Neural crest cell (in vitro differentiated cells): ENCODE measurements around the gene IL9R. TPM values are rescaled to one million over a fixed set of nuclear protein-coding genes. Genes with fewer than 3 reads are reported as not detected.

Experiments
- DNase-seq: peaks from one replicate; pipeline ENCODE4 v3.0.0; 2021; ENCODE audit warnings: low read depth, mixed read lengths, low spot score
- H3K27ac Mint-ChIP-seq: one replicate; pipeline ENCODE4 v1.8.0; 2021; ENCODE audit warnings: mild to moderate bottlenecking, mixed read lengths; ENCODE audit not compliant: unreplicated experiment
- H3K27me3 Mint-ChIP-seq: 2 replicates; pipeline ENCODE4 v1.8.0; 2021; ENCODE audit warnings: low read depth, mild to moderate bottlenecking, mixed read lengths
- H3K36me3 Mint-ChIP-seq: 2 replicates; pipeline ENCODE4 v1.8.0; 2021; ENCODE audit warnings: low read depth, mild to moderate bottlenecking, mixed read lengths
- H3K4me1 Mint-ChIP-seq: 2 replicates; pipeline ENCODE4 v1.8.0; 2021; ENCODE audit warnings: mixed read lengths
- H3K4me3 Mint-ChIP-seq: one replicate; pipeline ENCODE4 v1.8.0; 2021; ENCODE audit warnings: mild to moderate bottlenecking, mixed read lengths
- H3K9me3 Mint-ChIP-seq: 2 replicates; pipeline ENCODE4 v1.8.0; 2021; ENCODE audit warnings: mixed read lengths
- long read RNA-seq: library from polyadenylated mRNA; unstranded; transcript quantifications from one replicate; pipeline ENCODE4 v2.0.0, GENCODE V29; 2020
- total RNA-seq: library from RNA; stranded (reverse); gene quantifications from 2 replicates; pipeline ENCODE4 v1.2.1, GENCODE V29; 2021
- TF ChIP-seq, protein P1 (sequence below): fragments of 200-600 bp; sonication (generic); conservative IDR thresholded peaks from 2 replicates; pipeline ENCODE4 v1.5.0; 2021; ENCODE audit warnings: antibody characterized with exemption, mild to moderate bottlenecking

The IL9R gene, protein sequence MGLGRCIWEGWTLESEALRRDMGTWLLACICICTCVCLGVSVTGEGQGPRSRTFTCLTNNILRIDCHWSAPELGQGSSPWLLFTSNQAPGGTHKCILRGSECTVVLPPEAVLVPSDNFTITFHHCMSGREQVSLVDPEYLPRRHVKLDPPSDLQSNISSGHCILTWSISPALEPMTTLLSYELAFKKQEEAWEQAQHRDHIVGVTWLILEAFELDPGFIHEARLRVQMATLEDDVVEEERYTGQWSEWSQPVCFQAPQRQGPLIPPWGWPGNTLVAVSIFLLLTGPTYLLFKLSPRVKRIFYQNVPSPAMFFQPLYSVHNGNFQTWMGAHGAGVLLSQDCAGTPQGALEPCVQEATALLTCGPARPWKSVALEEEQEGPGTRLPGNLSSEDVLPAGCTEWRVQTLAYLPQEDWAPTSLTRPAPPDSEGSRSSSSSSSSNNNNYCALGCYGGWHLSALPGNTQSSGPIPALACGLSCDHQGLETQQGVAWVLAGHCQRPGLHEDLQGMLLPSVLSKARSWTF
- total RNA-seq: not detected in 2 replicates
- long read RNA-seq: 0 reads

DNA sequence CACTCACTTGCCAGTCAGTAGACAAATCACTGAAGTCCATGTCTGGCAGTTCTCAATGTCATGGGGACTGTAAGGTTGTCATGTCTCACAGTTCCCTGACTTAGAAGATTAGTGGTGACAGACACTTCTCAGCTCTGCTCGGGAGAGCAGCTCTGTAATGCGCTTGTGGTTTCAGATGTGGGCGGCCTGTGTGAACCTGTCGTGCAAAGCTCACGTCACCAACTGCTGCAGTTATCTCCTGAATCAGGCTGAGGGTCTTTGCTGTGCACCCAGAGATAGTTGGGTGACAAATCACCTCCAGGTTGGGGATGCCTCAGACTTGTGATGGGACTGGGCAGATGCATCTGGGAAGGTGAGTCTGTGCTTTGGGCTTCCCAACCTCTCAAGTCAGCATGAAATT is at the start of gene IL9R:
IL9R (plus strand) TSS at position 261 of the 400 bp plus-strand sequence; CDS start at position 325, 64 bp downstream.
- no peak for DNase-seq
- H3K27me3 Mint-ChIP-seq: no peaks in the 10 kb centered on the region
- no peak within 1 kb of the TSS for H3K4me3 Mint-ChIP-seq
- TF ChIP-seq, protein P1, sequence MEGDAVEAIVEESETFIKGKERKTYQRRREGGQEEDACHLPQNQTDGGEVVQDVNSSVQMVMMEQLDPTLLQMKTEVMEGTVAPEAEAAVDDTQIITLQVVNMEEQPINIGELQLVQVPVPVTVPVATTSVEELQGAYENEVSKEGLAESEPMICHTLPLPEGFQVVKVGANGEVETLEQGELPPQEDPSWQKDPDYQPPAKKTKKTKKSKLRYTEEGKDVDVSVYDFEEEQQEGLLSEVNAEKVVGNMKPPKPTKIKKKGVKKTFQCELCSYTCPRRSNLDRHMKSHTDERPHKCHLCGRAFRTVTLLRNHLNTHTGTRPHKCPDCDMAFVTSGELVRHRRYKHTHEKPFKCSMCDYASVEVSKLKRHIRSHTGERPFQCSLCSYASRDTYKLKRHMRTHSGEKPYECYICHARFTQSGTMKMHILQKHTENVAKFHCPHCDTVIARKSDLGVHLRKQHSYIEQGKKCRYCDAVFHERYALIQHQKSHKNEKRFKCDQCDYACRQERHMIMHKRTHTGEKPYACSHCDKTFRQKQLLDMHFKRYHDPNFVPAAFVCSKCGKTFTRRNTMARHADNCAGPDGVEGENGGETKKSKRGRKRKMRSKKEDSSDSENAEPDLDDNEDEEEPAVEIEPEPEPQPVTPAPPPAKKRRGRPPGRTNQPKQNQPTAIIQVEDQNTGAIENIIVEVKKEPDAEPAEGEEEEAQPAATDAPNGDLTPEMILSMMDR: no peak
- peaks cover 3% of the 10 kb centered on the region for H3K9me3 Mint-ChIP-seq
- no peaks in the 10 kb centered on the region for H3K36me3 Mint-ChIP-seq
- no peak within 1 kb of the TSS for H3K27ac Mint-ChIP-seq
- no peaks in the 10 kb centered on the region for H3K4me1 Mint-ChIP-seq

DNA sequence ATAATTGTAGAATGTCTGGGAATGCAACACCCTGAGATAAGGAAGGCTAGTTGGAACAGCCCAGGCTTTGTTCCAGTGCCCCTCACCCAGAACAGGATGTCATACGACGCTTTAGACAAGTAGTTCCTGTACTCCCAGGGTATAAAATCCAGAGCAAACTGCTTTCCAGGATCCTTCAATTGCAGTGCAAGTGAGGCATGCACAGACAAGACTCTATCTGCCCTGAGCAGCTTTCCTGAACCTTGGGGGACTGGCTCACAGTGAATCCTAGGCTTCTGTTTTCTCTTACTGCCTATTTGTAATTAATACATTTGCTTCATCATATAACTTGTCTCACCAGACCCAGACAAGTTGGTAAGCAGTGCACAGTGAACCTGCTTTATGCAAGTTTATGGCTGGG is 48.4 kb upstream of the IL9R start:
- Mint-ChIP-seq H3K4me1 (no peaks in the 10 kb centered on the region), H3K27me3 (no peaks in the 10 kb centered on the region), H3K27ac (no peak overlapping the region), H3K36me3 (peaks cover 7% of the 10 kb centered on the region), H3K9me3 (peaks cover 3% of the 10 kb centered on the region), H3K4me3 (no peak overlapping the region)
- no peak for DNase-seq
- TF ChIP-seq, protein P1: no peak

DNA sequence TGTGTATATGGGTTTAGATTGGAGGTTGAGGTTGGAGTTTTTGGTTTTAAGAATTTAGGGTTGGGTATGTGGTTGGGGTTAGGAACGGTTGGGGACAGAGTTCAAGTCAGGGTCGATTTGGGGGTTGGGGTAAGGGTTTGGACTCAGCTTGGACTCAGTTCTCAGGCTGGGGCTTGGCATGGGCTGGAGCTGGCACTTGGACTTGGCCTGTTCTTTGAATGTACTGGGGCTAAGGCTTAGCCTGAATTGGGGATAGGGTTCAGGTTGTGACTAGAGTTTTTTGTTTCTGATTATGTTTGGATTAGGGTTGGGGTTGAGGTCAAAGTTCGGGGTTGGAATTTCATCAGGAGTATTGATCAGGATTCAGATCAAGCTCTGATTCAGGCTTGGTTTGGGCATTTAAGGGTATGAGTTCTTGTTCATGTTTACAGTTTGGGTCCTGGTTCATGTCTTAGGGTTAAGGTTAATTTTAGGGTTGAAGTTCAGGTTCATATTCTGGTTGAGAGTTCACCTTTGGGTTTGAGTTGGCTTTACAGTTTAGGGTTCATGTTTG is 46.2 kb upstream of the IL9R start:
- no peak for DNase-seq
- Mint-ChIP-seq H3K4me3 (no peak overlapping the region), H3K27ac (no peak overlapping the region), H3K27me3 (no peaks in the 10 kb centered on the region), H3K9me3 (peaks cover 5% of the 10 kb centered on the region), H3K36me3 (peaks cover 3% of the 10 kb centered on the region), H3K4me1 (no peaks in the 10 kb centered on the region)
- TF ChIP-seq, protein P1: no peak

DNA sequence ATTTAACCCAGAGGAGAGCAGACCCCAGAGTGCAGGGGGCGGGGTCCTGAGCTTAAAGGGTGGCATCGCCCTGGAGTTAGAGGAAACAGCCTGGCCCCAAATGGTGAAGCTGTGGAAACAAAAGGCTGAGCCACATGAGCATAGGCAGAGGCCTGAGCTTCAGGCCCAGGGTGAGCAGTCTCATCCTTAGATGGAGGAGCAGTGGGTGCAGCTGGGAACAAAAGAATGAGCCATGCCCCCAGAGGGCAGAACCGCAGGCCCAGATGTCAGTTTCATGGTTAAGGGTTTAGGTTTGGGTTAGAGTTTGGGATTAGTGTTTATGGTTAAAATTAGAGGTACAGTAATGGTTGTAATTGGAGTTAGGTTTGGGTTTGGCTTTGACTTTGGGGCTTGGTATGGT is 44.4 kb upstream of the IL9R start:
- H3K4me3 Mint-ChIP-seq: no peak overlapping the region
- TF ChIP-seq, protein P1: no peak
- H3K27ac Mint-ChIP-seq: no peak overlapping the region
- H3K27me3 Mint-ChIP-seq: no peaks in the 10 kb centered on the region
- no peak for DNase-seq
- peaks cover 3% of the 10 kb centered on the region for H3K36me3 Mint-ChIP-seq
- peaks cover 5% of the 10 kb centered on the region for H3K9me3 Mint-ChIP-seq
- no peaks in the 10 kb centered on the region for H3K4me1 Mint-ChIP-seq

DNA sequence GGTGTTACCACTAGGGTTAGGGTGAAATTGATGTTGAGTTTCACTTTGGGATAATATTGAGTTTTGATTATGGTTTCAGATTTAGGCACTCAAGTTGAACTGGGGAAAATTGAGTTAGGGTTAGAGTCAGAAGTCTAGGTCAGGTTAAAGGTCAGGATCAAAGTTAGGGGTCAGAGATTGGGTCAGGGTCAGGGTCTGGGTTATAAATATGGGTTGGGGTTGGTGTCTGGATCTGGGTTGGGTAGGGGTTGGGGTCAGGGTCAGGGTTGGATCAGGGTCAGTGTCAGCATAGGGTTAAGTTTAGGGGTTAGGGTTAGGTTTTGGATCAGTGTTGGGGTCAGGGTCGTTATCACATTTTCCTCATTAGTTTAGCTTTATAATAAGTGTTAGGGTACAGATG is 42.7 kb upstream of the IL9R start:
- Mint-ChIP-seq H3K36me3 (peaks cover 3% of the 10 kb centered on the region), H3K4me3 (no peak overlapping the region), H3K4me1 (no peaks in the 10 kb centered on the region), H3K27me3 (peaks cover 6% of the 10 kb centered on the region), H3K9me3 (peaks cover 5% of the 10 kb centered on the region), H3K27ac (no peak overlapping the region)
- TF ChIP-seq, protein P1: no peak
- no peak for DNase-seq
